ENCODE data around the gene GPA33.

GRCh38 chr1:167054531-167054930 is 35.6 kb downstream of the GPA33 start:
- TF ChIP-seq CTCF (conservative IDR thresholded peaks at IDR 0.05; ENCODE audit: low read length), result no peak
- no peak for TF ChIP-seq EZH2phosphoT487 (IDR thresholded peaks at IDR 0.05; ENCODE audit: borderline replicate concordance, low read depth, low read length)
